NCI-H446 (cell line): ENCODE data around the gene ISL2.

ENCODE experiments used
- DNase-seq, 2 experiments: peaks; one replicate each; lab custom pipeline; 2025; lab: John Stamatoyannopoulos, UW

Gene ISL2

DNA sequence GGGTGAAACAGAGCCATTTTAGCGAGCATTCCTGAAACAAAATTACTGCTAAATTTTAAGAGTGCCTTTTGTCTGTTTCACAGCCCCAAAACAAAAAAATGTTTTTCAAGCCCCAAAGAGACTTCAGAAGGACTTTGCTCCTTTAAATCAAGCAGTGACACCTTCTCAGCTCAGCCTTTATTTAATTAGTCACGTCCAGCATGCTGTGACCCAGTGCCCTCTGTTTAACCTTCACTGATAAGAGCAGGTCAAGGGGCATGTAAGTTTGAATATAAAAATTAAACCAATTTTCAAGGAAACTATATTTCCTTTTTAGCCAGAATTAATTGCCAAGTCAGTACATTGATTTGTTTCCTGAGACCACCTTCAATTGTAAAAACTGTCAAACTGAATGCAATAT lies 40.6 kb downstream of the ISL2 start:
- no peak for DNase-seq

DNA sequence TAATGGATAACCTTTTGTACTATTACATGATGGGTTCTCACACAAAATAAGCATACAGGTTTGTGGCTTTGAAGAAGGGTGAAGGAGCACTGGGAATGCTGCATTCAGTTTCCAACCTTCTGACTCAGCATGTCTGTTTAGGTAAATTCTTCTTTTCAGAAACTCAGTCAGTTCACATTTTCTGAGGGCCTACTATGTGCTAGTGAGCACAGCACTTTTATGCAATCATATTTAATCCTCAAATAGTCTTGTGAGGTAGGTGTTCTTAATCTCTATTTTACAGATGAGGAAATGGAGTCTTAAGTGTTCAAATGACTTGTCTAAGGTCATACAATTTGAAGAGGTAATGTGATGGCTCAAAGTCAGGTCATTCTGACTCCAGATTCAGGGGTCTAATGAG lies 41.2 kb downstream of the ISL2 start:
- no peak for DNase-seq

DNA sequence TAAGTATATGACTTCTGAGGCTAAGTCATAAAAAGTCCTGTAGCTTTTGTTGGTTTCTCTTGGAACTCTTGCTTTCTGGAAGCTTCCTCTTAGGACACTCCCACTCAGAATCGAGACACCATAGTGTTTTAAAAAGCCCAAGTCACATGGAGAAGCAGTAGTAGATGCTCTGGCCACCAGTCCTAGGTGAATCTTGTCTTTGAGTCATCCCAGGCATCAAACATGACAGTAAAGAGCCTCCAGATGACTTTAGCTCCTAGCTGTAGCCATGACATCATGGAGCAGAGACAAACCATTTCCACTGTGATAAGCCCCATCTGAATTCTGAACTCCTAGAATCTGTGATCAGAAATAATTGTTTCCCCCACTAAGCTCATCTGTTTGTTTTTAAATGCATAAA lies 42.1 kb downstream of the ISL2 start:
- no peak for DNase-seq

DNA sequence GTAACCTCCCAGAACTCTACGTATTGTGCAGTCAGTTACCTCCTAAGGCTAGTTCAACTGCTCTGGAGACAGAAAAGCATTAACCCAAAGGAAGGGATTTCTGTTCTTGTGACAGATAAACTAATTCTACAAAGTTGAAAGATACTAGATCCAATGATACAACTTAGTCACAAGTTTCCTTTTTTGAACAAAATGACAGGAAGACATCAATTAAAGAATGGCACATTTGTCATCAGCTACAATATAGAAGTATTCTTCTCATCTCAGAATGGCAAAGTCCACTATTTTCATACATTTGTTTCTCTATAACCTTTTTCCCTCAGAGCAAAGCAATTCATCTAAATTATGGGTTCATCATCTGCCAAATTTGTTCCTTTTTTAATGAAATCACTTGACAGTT lies 43.7 kb downstream of the ISL2 start:
- no peak for DNase-seq

DNA sequence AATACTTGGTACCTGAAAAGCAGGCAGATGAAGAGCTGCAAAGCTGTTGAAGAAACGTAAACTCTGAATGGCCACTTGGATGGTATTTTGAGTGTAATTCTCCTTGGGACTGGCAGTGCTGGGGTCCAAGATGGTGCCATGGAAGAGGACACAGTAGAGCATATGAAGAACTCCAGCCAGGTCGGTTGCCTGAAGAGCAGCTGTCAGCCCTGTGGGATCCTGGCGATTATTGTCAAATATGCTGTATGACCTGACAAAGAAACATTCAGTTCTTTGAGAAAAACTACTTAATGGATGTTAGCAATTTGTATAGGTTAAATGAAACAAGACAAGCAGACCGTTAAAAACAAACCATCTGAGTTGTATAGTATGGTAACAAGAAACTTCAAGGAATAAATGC lies 44.8 kb downstream of the ISL2 start:
- DNase-seq = no peak

DNA sequence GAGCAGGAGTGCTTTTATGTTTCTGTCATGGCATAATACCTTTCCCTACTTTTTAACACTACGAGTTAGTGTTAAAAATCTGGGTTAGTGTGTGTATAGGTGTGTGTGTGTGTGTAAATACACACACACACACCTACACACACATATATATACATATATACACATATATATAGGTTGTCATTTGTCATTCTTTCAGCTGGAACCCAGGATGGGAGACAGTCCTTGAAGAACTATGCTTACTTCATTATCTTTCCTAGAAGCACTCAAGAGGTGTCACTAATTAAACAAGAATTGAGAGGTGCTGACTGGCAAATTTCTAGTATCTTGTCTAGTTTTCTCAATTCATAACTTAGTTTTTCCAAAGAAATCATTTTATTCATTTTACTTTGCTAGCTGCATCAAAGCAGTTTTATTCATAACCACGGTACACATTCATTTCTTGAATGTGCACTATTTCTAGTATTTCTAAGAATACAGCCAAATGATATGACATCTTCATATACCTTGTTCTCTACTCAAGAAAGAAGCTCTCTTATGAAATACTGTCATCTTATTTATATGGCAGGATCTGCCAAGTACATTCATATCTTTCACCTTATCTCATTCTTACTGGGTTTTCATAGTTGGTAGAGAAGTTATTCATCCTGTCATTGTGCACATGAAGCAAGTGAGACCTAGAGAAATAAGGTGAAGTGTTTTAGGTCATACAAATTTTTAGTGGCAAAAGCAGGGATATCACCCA lies 46.6 kb downstream of the ISL2 start:
- DNase-seq = no peak

DNA sequence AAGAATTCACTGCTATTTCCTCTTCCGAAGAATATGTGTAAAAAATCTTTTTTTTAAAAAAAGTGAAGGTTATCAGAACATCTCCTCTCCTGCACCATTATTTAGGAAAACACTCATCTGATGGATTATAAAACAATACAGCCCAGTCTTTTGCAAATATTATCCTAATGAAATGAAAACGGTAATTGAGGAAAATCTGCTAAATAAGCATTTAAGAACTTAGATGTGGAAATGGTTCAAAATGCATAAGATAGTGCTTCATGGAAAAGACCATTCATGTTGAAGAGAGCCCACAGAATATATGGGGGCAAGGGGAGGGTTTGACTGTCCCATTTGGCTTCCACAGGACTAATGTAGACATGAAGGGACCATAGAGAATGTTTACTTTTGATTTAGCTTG lies 47.8 kb downstream of the ISL2 start:
- no peak for DNase-seq

DNA sequence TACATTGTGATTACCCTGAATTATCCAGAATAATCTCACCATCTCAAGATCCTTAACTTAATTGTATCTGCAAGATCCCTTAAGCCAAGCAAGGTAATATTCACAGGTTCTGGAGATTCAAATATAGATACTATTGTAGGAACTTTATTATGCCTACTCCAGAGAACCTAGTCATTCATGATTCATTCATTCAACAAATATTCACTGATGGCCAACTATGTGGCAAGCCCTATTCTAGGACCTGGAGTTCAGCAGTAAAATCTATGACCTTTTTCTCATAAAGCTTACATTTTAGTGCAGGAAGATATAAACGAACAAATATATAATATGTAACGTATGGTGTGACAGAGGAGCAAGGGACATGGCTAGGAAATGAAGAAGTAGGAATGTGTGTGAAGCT lies 49.6 kb downstream of the ISL2 start:
- DNase-seq = no peak

DNA sequence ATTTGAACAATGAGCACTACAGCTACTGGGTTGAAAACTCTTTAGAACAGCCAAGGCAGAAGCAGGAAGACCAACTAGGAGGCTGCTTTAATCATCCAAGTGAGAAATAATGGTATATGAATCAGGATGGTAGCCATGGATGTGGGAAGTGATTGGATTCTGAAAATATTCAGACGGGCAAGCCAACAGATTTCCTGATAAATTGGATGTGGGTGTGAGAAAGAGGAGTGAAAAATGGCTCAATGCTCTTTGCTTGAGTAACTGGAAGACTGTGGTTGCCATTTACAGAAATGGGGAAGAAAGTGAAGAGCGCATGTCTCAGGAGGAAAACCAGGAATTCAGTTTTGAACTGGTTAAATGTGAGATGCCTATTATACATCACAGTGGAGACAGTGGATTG lies 50.4 kb downstream of the ISL2 start:
- no peak for DNase-seq

DNA sequence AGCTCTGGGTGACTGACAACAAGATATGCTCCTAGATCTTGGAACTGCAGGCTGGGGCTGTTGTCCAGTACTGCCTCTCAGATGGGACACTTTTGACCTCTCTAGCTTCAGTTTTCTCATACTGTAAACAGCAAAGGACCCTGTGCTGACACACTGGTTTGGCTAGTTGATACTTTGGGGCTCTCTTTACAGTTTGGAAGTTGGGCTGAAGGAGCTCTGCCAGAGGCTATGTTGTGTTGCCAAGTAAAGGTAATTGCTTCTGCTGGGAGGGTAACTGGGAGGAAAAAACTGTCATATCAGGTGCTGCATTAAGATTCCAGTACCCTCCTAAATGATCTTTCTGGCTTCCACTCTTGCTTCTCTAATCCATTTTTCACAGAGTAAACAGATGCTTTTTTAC lies 54.0 kb downstream of the ISL2 start:
- no peak for DNase-seq

DNA sequence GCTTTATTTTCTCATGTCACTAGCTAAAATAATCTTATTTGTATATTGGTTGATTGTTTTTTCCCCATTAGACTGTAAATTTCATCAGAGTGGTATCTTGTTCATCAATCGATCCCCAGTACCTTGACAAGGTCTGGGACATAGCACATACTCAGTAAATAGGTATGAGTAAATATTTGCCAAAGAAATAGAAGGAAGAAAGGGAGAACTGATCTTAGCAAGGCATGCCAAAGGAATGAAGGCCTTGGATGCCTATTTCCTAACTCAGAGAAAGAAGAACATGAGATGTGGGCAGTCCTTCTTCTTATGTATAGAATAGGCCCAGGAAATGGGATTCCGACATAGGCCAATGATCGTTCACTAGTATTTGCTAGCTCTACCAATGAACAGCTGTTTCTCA lies 54.7 kb downstream of the ISL2 start:
- DNase-seq = no peak

DNA sequence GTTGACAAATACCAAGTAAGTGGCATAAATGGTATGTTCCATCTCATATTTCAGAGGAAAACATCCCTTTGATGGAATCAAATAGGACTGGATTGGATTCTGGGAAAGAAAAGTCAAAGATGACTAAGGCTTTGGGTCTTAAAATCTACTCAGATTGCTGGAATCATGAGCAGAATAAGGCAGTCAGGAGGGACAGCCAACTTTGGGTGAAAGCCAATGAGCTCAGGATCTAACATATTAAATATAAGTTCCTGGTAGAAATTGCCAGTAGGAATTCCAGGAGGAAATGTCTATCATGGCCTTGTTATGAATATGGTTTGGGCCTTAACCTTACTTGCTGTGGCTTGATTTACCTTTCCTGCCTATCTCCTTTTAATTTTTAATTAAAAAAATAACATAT lies 55.3 kb downstream of the ISL2 start:
- DNase-seq = no peak
